Lower leg skin (tissue), 4 donors: ENCODE measurements around the gene MYL7. TPM values are rescaled to one million over a fixed set of nuclear protein-coding genes. Genes with fewer than 3 reads are reported as not detected.

Source experiments
- DNase-seq, 2 donors: peaks; one replicate each; pipeline ENCODE4 v3.0.0-alpha.2; 2019; ENCODE audit warnings: low spot score in 2 of 2
- H3K4me3 ChIP-seq: fragments of 200-600 bp; sonication (generic); 2 replicates; pipeline ENCODE4 v1.5.1; 2017; ENCODE audit warnings: mild to moderate bottlenecking, low read depth; ENCODE audit not compliant: poor library complexity, severe bottlenecking
- CTCF ChIP-seq, 3 donors: fragments of 450-650 bp; IDR thresholded peaks; one replicate each; pipeline ENCODE4 v1.5.1; 2016; ENCODE audit warnings: antibody characterized with exemption in 3 of 3, mild to moderate bottlenecking in 3 of 3, moderate library complexity in 2 of 3
- POLR2A ChIP-seq, 2 donors: fragments of 450-650 bp; IDR thresholded peaks; one replicate each; pipeline ENCODE4 v1.6.1; 2016 to 2017; ENCODE audit warnings: antibody characterized with exemption in 2 of 2, mild to moderate bottlenecking in 1 of 2, moderate library complexity in 1 of 2
- WGBS, 2 donors: methylation state at CpG; one replicate each; pipeline ENCODE4 v1.1.5; 2018; 5-methylcytosine and 5-hydroxymethylcytosine counted together
- intact Hi-C: fragments of 100-400 bp; cut with DNase I; formaldehyde crosslinking; loops from one replicate; pipeline ENCODE4 v1.15.0; 2023; ENCODE audit warnings: low total_unique reads
- total RNA-seq, 4 donors: library from RNA; depleted of rRNA; stranded (reverse); fragments of >200 nt; gene quantifications; one replicate each; pipeline ENCODE4 v1.1.0, GENCODE V29; 2016

MYL7 gene
- total RNA-seq, 4 donors from 2014 or later: not detected

DNA sequence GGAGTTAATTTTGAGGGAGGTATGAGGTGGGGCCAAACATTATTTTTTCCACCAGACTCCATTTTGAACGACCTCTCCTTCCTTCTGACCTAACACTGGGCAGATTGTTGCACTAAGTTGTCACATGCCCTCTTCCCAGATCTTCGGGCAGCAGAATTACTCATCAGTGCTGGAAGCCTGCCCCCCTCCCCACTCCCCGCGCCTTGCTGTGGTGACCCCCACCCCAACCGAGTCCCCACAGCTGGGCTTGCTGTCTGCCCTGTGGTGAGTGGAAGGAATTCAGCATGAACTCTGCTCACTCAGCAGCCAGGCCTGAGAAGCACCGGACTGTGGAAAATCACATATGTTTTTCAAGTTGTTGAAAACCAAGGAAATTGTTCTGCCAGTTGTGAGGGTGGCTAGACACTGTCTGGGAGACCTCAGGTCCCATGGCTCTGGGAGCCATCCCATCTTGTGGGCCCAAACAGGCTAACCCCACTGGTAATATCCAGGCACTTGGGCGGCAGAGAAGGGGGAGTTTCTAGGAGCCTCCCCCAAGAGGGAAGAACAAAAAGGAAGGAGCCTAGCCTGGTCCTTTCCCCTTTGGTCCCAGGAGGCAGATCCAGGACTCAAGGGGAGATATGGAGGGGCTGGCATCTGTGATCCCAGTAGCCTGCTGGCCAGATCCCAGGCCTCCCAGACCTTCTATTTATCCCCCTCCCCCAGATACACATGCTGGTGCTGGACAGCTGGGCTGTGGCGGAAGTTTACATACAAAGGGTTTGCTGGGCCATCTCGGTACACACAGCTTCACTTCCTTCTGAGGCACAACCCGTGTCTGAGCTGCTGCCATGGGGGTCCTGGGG lies 40.5 kb downstream of the MYL7 start:
- peak in 1 of 2 donors; percentile 89 for DNase-seq
- H3K4me3 ChIP-seq: no peak overlapping the region
- 64 to 66% methylated on average over 10 of the region's 10 CpGs for WGBS, 2 donors
- intact Hi-C loops: no loop called here
- TF ChIP-seq POLR2A (IDR thresholded peaks at IDR 0.05): no peak
- no peak for TF ChIP-seq CTCF (IDR thresholded peaks at IDR 0.05)

DNA sequence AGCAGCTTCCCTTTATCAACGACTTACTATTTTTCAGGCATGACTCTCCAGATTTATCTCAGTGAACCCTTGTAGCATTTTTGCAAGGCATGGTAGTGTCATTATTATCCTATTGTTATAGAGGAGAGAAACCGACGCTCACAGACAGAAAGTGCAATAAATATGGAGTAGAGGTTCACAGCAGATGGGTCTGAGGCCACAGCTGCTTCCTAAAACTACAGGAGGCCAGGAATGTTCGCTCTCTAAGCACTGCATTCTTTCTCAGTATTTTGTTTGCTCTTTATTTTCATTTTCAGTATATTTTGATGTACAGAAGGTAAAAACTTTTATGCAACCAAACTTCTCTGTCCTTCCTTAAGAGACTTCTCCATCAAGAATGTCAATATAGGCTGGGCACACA lies 41.5 kb downstream of the MYL7 start:
- no peak overlapping the region for H3K4me3 ChIP-seq
- TF ChIP-seq POLR2A (IDR thresholded peaks at IDR 0.05) (no peak), CTCF (IDR thresholded peaks at IDR 0.05) (no peak)
- intact Hi-C loops: no loop called here
- WGBS, 2 donors: 63 to 67% methylated on average over 4 of the region's 4 CpGs
- DNase-seq: no peak

GRCh38 chr7:44098092-44099068 lies 42.8 kb downstream of the MYL7 start:
- TF ChIP-seq POLR2A (IDR thresholded peaks at IDR 0.05): no peak
- no peak for TF ChIP-seq CTCF (IDR thresholded peaks at IDR 0.05)
- H3K4me3 ChIP-seq: no peak overlapping the region
- WGBS, 2 donors: 91% methylated on average over 6 of the region's 6 CpGs
- intact Hi-C loops: no loop called here
- no peak for DNase-seq

DNA sequence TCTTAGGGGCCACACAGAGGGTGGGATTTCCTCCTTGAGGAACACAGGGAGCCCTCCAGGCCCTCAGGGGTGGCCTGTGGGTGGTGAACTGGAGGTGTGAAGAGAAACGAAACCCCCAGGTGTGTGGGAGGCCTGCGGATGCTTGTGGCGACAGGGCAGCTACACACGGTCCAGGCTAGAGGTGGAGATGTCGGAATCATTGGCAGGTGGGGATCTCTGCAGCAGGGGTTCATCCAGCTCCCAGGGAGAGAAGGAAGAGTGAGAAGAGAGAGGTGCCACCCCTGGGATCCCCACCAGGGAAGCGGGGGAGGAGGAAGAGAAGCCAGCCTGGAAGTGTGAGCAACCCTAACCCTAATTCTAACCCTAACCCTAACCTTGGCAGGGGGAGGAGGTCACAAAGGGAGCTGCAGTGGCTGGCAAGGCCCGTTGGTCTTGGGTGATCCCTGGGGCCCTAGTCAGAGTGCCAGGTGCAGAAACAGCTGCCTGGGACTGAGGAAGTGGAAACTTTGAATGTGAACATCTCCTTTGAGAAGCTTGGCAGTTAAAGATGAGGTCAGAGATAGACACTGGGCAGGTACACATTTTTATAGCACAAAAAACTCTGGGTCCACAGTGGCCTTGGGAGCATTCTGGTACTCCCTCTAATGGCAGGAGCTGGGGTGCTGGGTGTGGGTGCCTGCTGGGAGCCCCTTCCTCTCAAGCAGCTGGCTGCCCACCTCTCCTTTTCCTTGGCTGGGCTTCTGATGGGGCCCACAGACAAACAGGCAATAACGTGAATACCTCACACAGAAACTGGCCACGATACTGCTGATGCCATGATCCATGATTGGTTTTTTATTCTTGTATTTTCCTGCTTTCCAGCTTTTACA lies 43.8 kb downstream of the MYL7 start:
- 80 to 82% methylated on average over 9 of the region's 9 CpGs for WGBS, 2 donors
- no peak for TF ChIP-seq CTCF (IDR thresholded peaks at IDR 0.05)
- no peak for TF ChIP-seq POLR2A (IDR thresholded peaks at IDR 0.05)
- intact Hi-C loops: no loop called here

GRCh38 chr7:44096326-44096881 lies 44.7 kb downstream of the MYL7 start:
- TF ChIP-seq CTCF (IDR thresholded peaks at IDR 0.05) (no peak), POLR2A (IDR thresholded peaks at IDR 0.05) (no peak)
- 84 to 86% methylated on average over 8 of the region's 8 CpGs for WGBS, 2 donors
- intact Hi-C loops: no loop called here
- H3K4me3 ChIP-seq: no peak overlapping the region
- DNase-seq: no peak

More for the DNA sequence above, 43.8 kb downstream of the MYL7 start:
- no peak for DNase-seq
- H3K4me3 ChIP-seq: no peak overlapping the region
